ENCODE data around the gene GID8.

DNA sequence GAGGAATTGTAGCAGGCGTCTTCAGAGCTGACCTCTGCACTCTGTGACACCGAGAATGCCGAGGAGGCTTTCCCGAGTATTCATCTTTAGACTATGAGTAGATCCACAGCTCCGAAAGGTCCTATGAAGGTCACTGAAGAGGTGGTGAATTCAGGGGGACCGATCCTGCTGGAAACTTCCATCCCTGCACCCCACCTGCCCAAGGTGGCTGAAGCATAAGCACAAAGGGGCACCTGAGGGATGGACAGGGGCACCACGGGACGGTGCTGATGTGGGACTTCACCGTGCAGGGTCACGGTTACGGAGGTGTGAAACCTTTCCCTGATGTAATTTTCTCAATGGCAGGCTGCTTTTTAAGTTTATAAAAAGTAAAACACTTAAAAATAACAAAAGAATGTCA lies 36.1 kb upstream of the GID8 start:
- TF ChIP-seq, protein P1, sequence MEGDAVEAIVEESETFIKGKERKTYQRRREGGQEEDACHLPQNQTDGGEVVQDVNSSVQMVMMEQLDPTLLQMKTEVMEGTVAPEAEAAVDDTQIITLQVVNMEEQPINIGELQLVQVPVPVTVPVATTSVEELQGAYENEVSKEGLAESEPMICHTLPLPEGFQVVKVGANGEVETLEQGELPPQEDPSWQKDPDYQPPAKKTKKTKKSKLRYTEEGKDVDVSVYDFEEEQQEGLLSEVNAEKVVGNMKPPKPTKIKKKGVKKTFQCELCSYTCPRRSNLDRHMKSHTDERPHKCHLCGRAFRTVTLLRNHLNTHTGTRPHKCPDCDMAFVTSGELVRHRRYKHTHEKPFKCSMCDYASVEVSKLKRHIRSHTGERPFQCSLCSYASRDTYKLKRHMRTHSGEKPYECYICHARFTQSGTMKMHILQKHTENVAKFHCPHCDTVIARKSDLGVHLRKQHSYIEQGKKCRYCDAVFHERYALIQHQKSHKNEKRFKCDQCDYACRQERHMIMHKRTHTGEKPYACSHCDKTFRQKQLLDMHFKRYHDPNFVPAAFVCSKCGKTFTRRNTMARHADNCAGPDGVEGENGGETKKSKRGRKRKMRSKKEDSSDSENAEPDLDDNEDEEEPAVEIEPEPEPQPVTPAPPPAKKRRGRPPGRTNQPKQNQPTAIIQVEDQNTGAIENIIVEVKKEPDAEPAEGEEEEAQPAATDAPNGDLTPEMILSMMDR (IDR thresholded peaks at IDR 0.05; ENCODE audit: insufficient read depth, low read length, poor library complexity, severe bottlenecking) = no peak
- no peak for TF ChIP-seq EZH2phosphoT487 (conservative IDR thresholded peaks at IDR 0.05; ENCODE audit: low read length)

Measured in SU-DHL-6 (cell line).